Osteoblast (primary cell): Measurements from ENCODE around the gene COBLL1. TPM values are rescaled to one million over a fixed set of nuclear protein-coding genes. Genes with fewer than 3 reads are reported as not detected.

Experiments
- DNase-seq: peaks from one replicate; pipeline ENCODE4 v3.0.0; 2011; ENCODE audit warnings: low spot score, mixed read lengths; ENCODE audit not compliant: insufficient read length; ENCODE audit errors: missing footprints
- H2AFZ ChIP-seq: 2 replicates; pipeline ENCODE4 v1.6.0; 2011; ENCODE audit warnings: mild to moderate bottlenecking, low read length
- H3K27ac ChIP-seq: 2 replicates; pipeline ENCODE4 v1.5.1; 2011; ENCODE audit warnings: mild to moderate bottlenecking, low read depth, low read length, moderate library complexity
- H3K27me3 ChIP-seq: 2 replicates; pipeline ENCODE4 v1.6.0; 2012; ENCODE audit warnings: mild to moderate bottlenecking, control low read depth, inconsistent platforms, low read length, moderate library complexity; ENCODE audit not compliant: insufficient read depth
- H3K36me3 ChIP-seq: 2 replicates; pipeline ENCODE4 v1.5.1; 2011; ENCODE audit warnings: mild to moderate bottlenecking, low read length, control low read depth, moderate library complexity; ENCODE audit not compliant: insufficient read depth
- H3K4me1 ChIP-seq: 2 replicates; pipeline ENCODE4 v1.5.1; 2011; ENCODE audit warnings: mild to moderate bottlenecking, low read length, control low read depth, moderate library complexity; ENCODE audit not compliant: insufficient read depth
- H3K4me2 ChIP-seq: 2 replicates; pipeline ENCODE4 v1.6.0; 2011; ENCODE audit warnings: mild to moderate bottlenecking, low read length; ENCODE audit not compliant: insufficient read depth
- H3K4me3 ChIP-seq: fragments of 200-600 bp; sonication (generic); 3 replicates; pipeline ENCODE4 v1.5.1; 2012; ENCODE audit warnings: mild to moderate bottlenecking, low read length, inconsistent platforms; ENCODE audit not compliant: insufficient read depth
- H3K79me2 ChIP-seq: 2 replicates; pipeline ENCODE4 v1.6.0; 2012; ENCODE audit warnings: mild to moderate bottlenecking, low read length, control low read depth, inconsistent platforms; ENCODE audit not compliant: insufficient read depth
- H3K9me3 ChIP-seq: 2 replicates; pipeline ENCODE4 v1.5.1; 2011; ENCODE audit warnings: low read depth, low read length, control low read depth
- H4K20me1 ChIP-seq: 2 replicates; pipeline ENCODE4 v1.6.0; 2012; ENCODE audit warnings: mild to moderate bottlenecking, low read length, control low read depth; ENCODE audit not compliant: insufficient read depth
- CTCF ChIP-seq: IDR thresholded peaks from 2 replicates; pipeline ENCODE4 v1.5.1; 2011; ENCODE audit warnings: mild to moderate bottlenecking, low read depth, low read length, moderate library complexity; ENCODE audit errors: extremely low read depth
- total RNA-seq: library from RNA; depleted of rRNA; stranded (reverse); fragments of >200 nt; gene quantifications from 2 replicates; pipeline ENCODE4 v1.2.3, GENCODE V29; 2012

Gene COBLL1
- total RNA-seq, 1 donor = 10.9 TPM

- TF ChIP-seq CTCF = no peak
- Histone ChIP-seq H4K20me1 (no peaks in the 10 kb centered on the region), H2AFZ (no peak overlapping the region), H3K9me3 (no peaks in the 10 kb centered on the region), H3K36me3 (no peaks in the 10 kb centered on the region), H3K4me2 (no peak overlapping the region), H3K79me2 (no peaks in the 10 kb centered on the region), H3K27ac (no peak overlapping the region), H3K4me1 (no peaks in the 10 kb centered on the region), H3K27me3 (no peaks in the 10 kb centered on the region), H3K4me3 (no peak overlapping the region)
- no peak for DNase-seq
Observed at GRCh38 chr2:164691346-164691887, 150.2 kb downstream of the COBLL1 start.

DNA sequence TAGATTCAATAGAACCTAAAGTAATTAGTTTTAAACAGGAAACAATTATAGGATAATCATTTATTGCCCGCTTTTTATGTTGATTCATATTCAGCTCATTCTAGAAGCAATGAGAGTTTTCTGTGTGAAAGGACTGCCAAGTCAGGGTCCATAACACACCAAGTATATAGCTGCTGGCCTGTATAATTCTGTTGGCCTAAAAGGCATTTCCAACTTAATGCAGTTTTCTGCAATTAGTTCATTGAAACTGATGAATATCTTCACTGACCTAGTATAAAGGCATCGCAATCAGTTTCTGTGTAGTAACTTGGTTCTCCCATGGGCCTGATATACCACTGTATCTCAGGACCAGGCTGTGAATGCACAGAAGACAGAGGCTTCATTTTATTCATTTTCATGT is 151.3 kb downstream of the COBLL1 start:
- no peak for TF ChIP-seq CTCF
- H3K4me1 ChIP-seq = no peaks in the 10 kb centered on the region
- H3K79me2 ChIP-seq = no peaks in the 10 kb centered on the region
- no peak overlapping the region for H3K4me2 ChIP-seq
- no peak for DNase-seq
- no peak overlapping the region for H2AFZ ChIP-seq
- no peaks in the 10 kb centered on the region for H3K36me3 ChIP-seq
- H3K27me3 ChIP-seq = no peaks in the 10 kb centered on the region
- no peaks in the 10 kb centered on the region for H4K20me1 ChIP-seq
- no peaks in the 10 kb centered on the region for H3K9me3 ChIP-seq
- no peak overlapping the region for H3K27ac ChIP-seq
- H3K4me3 ChIP-seq = no peak overlapping the region

- H3K4me3 ChIP-seq = no peak overlapping the region
- no peak overlapping the region for H3K4me2 ChIP-seq
- H2AFZ ChIP-seq = no peak overlapping the region
- no peak for TF ChIP-seq CTCF
- no peaks in the 10 kb centered on the region for H3K9me3 ChIP-seq
- no peaks in the 10 kb centered on the region for H3K36me3 ChIP-seq
- no peaks in the 10 kb centered on the region for H4K20me1 ChIP-seq
- H3K27ac ChIP-seq = no peak overlapping the region
- H3K4me1 ChIP-seq = no peaks in the 10 kb centered on the region
- no peak for DNase-seq
- H3K79me2 ChIP-seq = no peaks in the 10 kb centered on the region
- no peaks in the 10 kb centered on the region for H3K27me3 ChIP-seq
Observed at GRCh38 chr2:164688896-164689419, 152.7 kb downstream of the COBLL1 start.

GRCh38 chr2:164681009-164681408 is 160.6 kb downstream of the COBLL1 start:
- no peaks in the 10 kb centered on the region for H4K20me1 ChIP-seq
- no peak for DNase-seq
- no peak overlapping the region for H2AFZ ChIP-seq
- no peak for TF ChIP-seq CTCF
- no peak overlapping the region for H3K4me3 ChIP-seq
- no peak overlapping the region for H3K4me2 ChIP-seq
- no peak overlapping the region for H3K27ac ChIP-seq
- no peaks in the 10 kb centered on the region for H3K79me2 ChIP-seq
- H3K9me3 ChIP-seq = no peaks in the 10 kb centered on the region
- no peaks in the 10 kb centered on the region for H3K36me3 ChIP-seq
- H3K4me1 ChIP-seq = no peaks in the 10 kb centered on the region
- H3K27me3 ChIP-seq = no peaks in the 10 kb centered on the region
